ENCODE measurements around the gene DPEP1.

DNA sequence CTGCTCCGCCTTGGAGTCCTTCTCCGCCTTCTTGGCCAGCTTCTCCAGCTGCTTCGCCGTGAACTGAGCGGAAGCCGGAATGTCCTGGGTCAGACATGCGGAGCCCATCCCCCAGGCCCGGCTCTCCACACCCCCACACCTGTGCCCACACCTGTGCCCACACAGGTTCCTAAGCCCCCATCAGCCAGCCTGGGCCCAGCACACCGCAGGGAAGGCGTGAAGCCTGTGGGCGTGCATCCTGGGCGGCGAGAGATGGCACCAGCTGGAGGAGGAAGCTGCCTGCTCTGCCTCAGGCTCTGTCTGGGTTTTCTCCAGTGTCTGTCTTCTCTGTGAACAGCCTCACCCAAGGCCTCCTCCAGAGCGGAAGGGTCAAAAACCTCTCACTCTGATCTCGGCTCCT lies 38.1 kb downstream of the DPEP1 start:
- TF ChIP-seq, protein P1, sequence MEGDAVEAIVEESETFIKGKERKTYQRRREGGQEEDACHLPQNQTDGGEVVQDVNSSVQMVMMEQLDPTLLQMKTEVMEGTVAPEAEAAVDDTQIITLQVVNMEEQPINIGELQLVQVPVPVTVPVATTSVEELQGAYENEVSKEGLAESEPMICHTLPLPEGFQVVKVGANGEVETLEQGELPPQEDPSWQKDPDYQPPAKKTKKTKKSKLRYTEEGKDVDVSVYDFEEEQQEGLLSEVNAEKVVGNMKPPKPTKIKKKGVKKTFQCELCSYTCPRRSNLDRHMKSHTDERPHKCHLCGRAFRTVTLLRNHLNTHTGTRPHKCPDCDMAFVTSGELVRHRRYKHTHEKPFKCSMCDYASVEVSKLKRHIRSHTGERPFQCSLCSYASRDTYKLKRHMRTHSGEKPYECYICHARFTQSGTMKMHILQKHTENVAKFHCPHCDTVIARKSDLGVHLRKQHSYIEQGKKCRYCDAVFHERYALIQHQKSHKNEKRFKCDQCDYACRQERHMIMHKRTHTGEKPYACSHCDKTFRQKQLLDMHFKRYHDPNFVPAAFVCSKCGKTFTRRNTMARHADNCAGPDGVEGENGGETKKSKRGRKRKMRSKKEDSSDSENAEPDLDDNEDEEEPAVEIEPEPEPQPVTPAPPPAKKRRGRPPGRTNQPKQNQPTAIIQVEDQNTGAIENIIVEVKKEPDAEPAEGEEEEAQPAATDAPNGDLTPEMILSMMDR (IDR thresholded peaks at IDR 0.05; ENCODE audit: low read depth, low read length, missing input control) = no peak
- TF ChIP-seq YY1 (IDR thresholded peaks at IDR 0.05) (no peak), TAF1 (conservative IDR thresholded peaks at IDR 0.05) (no peak)

Data from liver (tissue), 3 donors.